ENCODE results near the gene MACF1. TPM values are rescaled to one million over a fixed set of nuclear protein-coding genes. Genes with fewer than 3 reads are reported as not detected.
"Not testable (repeated sequence)": the region's sequence is repeated elsewhere in the genome, so short reads cannot be mapped to it uniquely, and the experiment has no call there.

The MACF1 gene
- total and polyA plus RNA-seq, 9 donors, result 93.6 to 331 (median 247) TPM

GRCh38 chr1:39494671-39495410 lies 290.3 kb downstream of the MACF1 start:
- 85 to 90% (median 90%) methylated on average over 9 to 14 of the region's 14 CpGs for WGBS, 3 donors
- no peak overlapping the region for H3K27ac ChIP-seq
- H3K27me3 ChIP-seq, result no peaks in the 10 kb centered on the region
- no peaks in the 10 kb centered on the region for H3K9me3 ChIP-seq
- no peak for DNase-seq
- H3K4me3 ChIP-seq, result no peak overlapping the region
- intact Hi-C loops (cut with DNase I), result no loop called here
- TF ChIP-seq EP300 (IDR thresholded peaks at IDR 0.05) (no peak), POLR2A (IDR thresholded peaks at IDR 0.05) (no peak), CTCF (IDR thresholded peaks at IDR 0.05) (no peak)
- no peaks in the 10 kb centered on the region for H3K36me3 ChIP-seq
- H3K4me1 ChIP-seq (ENCODE audit: insufficient read depth), result peaks cover 16% of the 10 kb centered on the region

- peaks cover 18% of the 10 kb centered on the region for H3K4me1 ChIP-seq (ENCODE audit: insufficient read depth)
- H3K9me3 ChIP-seq; H3K27ac ChIP-seq; intact Hi-C loops (cut with DNase I); DNase-seq; H3K4me3 ChIP-seq; H3K27me3 ChIP-seq; H3K36me3 ChIP-seq: not testable (repeated sequence)
- 95 to 97% (median 95%) methylated on average over 5 of the region's 5 CpGs for WGBS, 3 donors
Observed at GRCh38 chr1:39496520-39496919, 292.0 kb downstream of the MACF1 start.

- Histone ChIP-seq H3K27me3 (no peaks in the 10 kb centered on the region), H3K27ac (peak overlapping the region; percentile 27 to 41), H3K9me3 (no peaks in the 10 kb centered on the region), H3K4me3 (no peak overlapping the region), H3K36me3 (no peaks in the 10 kb centered on the region), H3K4me1 (ENCODE audit: insufficient read depth) (peaks cover 18% of the 10 kb centered on the region)
- TF ChIP-seq EP300 (IDR thresholded peaks at IDR 0.05) (no peak), POLR2A (IDR thresholded peaks at IDR 0.05) (no peak), CTCF (IDR thresholded peaks at IDR 0.05) (no peak)
- intact Hi-C loops (cut with DNase I), result no loop called here
- WGBS, 3 donors, result 74 to 81% (median 75%) methylated on average over 5 of the region's 5 CpGs
- DNase-seq, result no peak
Observed at GRCh38 chr1:39497585-39497984, 293.1 kb downstream of the MACF1 start.

GRCh38 chr1:39498096-39498710 lies 293.7 kb downstream of the MACF1 start:
- peak; percentile 56 to 63 (median 61) for DNase-seq
- H3K27ac ChIP-seq, result peak overlapping the region; percentile 27 to 41
- H3K4me3 ChIP-seq; intact Hi-C loops (cut with DNase I); H3K36me3 ChIP-seq; H3K9me3 ChIP-seq; H3K27me3 ChIP-seq: not testable (repeated sequence)
- WGBS, 3 donors, result 18 to 27% (median 18%) methylated on average over 9 of the region's 9 CpGs
- H3K4me1 ChIP-seq (ENCODE audit: insufficient read depth), result peaks cover 16% of the 10 kb centered on the region

- DNase-seq; H3K27me3 ChIP-seq; H3K36me3 ChIP-seq; H3K9me3 ChIP-seq; intact Hi-C loops (cut with DNase I); H3K4me3 ChIP-seq: not testable (repeated sequence)
- peaks cover 16% of the 10 kb centered on the region for H3K4me1 ChIP-seq (ENCODE audit: insufficient read depth)
- WGBS, 3 donors, result 80 to 87% methylated on average over 7 to 11 of the region's 15 CpGs; no CpG with 5 or more reads in 1 of the 3 donors
- H3K27ac ChIP-seq, result peak overlapping the region in 1 of 2 donors; percentile 63
Observed at GRCh38 chr1:39498821-39499220, 294.3 kb downstream of the MACF1 start.

- Histone ChIP-seq H3K27me3 (no peaks in the 10 kb centered on the region), H3K4me3 (no peak overlapping the region), H3K9me3 (no peaks in the 10 kb centered on the region), H3K36me3 (no peaks in the 10 kb centered on the region), H3K4me1 (ENCODE audit: insufficient read depth) (peaks cover 16% of the 10 kb centered on the region), H3K27ac (peak overlapping the region; percentile 47 to 63)
- 20 to 32% (median 21%) methylated on average over 5 of the region's 5 CpGs for WGBS, 3 donors
- peak in 4 of 5 donors; percentile 54 to 69 (median 64) for DNase-seq
- intact Hi-C loops (cut with DNase I), result no loop called here
- no peak for TF ChIP-seq POLR2A (IDR thresholded peaks at IDR 0.05)
Observed at GRCh38 chr1:39499668-39500067, 295.2 kb downstream of the MACF1 start.
